ENCODE data around the gene PPL. TPM values are rescaled to one million over a fixed set of nuclear protein-coding genes. Genes with fewer than 3 reads are reported as not detected.

Gene PPL
- total RNA-seq, 1 donor from 2014 or later: 5.4 TPM

Other genes with a start within 250 kb of the PPL start
- gene NUDT16L1, start 243.6 kb downstream of the PPL start, total RNA-seq: 22.0 and 31.2 TPM in 2 replicates
- 10.0 and 21.2 TPM in 2 replicates for gene ANKS3, start 202.9 kb downstream of the PPL start, total RNA-seq
- 0.22 and 0.40 TPM in 2 replicates for gene DNAAF8, start 202.6 kb downstream of the PPL start, total RNA-seq
- gene ZNF500, start 170.0 kb downstream of the PPL start, total RNA-seq: 3.7 and 6.2 TPM in 2 replicates
- gene SEPTIN12, start 148.8 kb downstream of the PPL start, total RNA-seq: not detected in 2 replicates
- gene SMIM22, start 141.8 kb downstream of the PPL start, total RNA-seq: not detected in 2 replicates
- 22.0 and 33.3 TPM in 2 replicates for gene ROGDI, start 134.5 kb downstream of the PPL start, total RNA-seq
- 36.4 and 47.8 TPM in 2 replicates for gene GLYR1, start 89.9 kb downstream of the PPL start, total RNA-seq
- 16.3 and 23.8 TPM in 2 replicates for gene UBN1, start 89.7 kb downstream of the PPL start, total RNA-seq
- under 0.01 TPM in 1 of 2 replicates, not detected in the other for gene SEC14L5, start 21.2 kb upstream of the PPL start, total RNA-seq
- gene NAGPA, start 96.8 kb upstream of the PPL start, total RNA-seq: 11.1 and 14.3 TPM in 2 replicates
- not detected in 2 replicates for gene C16orf89, start 128.8 kb upstream of the PPL start, total RNA-seq
- 22.2 and 31.2 TPM in 2 replicates for gene ALG1, start 134.7 kb upstream of the PPL start, total RNA-seq
- 5.7 and 8.7 TPM in 2 replicates for gene EEF2KMT, start 160.6 kb upstream of the PPL start, total RNA-seq